PC-3 (cell line): Measurements from ENCODE around the gene ALPK1. TPM values are rescaled to one million over a fixed set of nuclear protein-coding genes. Genes with fewer than 3 reads are reported as not detected.

Source experiments
- ATAC-seq: fragments of 200-7000 bp; cut with Tn5 transposase; 2 replicates; pipeline ENCODE4 v1.9.1; 2020; ENCODE audit warnings: mild to moderate bottlenecking, moderate library complexity
- BruUV-seq: library from RNA; stranded (reverse); fragments of 400-500 nt; replicated peaks from 2 replicates; lab custom pipeline; 2021; lab: Mats Ljungman, UMichigan
- CTCF ChIA-PET: fragments of 300-600 bp; sonication (Branson Sonifier 250); formaldehyde crosslinking; loops from one replicate; lab custom pipeline; 2022; ENCODE audit warnings: antibody characterized with exemption; lab: Charles Lee
- POLR2A ChIA-PET: fragments of 300-600 bp; sonication (Branson Sonifier 250); formaldehyde crosslinking; loops from one replicate; lab custom pipeline; 2022; ENCODE audit warnings: antibody characterized with exemption; ENCODE audit not compliant: unreplicated experiment; lab: Charles Lee
- DNase-seq: peaks from one replicate; pipeline ENCODE4 v3.0.0-alpha.2; 2015
- H2AFZ ChIP-seq: fragments of 300-600 bp; sonication (generic); 2 replicates; pipeline ENCODE4 v1.6.0; 2016; ENCODE audit warnings: antibody characterized with exemption, low read length
- H3F3A ChIP-seq: fragments of 300-600 bp; sonication (generic); one replicate; pipeline ENCODE4 v1.6.0; 2017; ENCODE audit warnings: antibody characterized with exemption, low read length, control low read depth, mild to moderate bottlenecking; ENCODE audit not compliant: unreplicated experiment
- H3K27ac ChIP-seq: fragments of 300-600 bp; sonication (generic); 2 replicates; pipeline ENCODE4 v1.5.1; 2016; ENCODE audit warnings: mild to moderate bottlenecking, low read length
- H3K27me3 ChIP-seq: fragments of 300-600 bp; sonication (generic); 2 replicates; pipeline ENCODE4 v1.6.1; 2016; ENCODE audit warnings: low read length, mixed read lengths
- H3K36me3 ChIP-seq: fragments of 300-600 bp; sonication (generic); 2 replicates; pipeline ENCODE4 v1.6.1; 2016; ENCODE audit warnings: low read depth, mixed run types, low read length, mixed read lengths
- H3K4me1 ChIP-seq: fragments of 300-600 bp; sonication (generic); 2 replicates; pipeline ENCODE4 v1.5.1; 2016; ENCODE audit warnings: low read length; ENCODE audit not compliant: insufficient read depth
- H3K4me2 ChIP-seq: fragments of 300-600 bp; sonication (generic); 2 replicates; pipeline ENCODE4 v1.6.0; 2016; ENCODE audit warnings: low read length
- H3K4me3 ChIP-seq: fragments of 300-600 bp; sonication (generic); 2 replicates; pipeline ENCODE4 v1.5.1; 2016; ENCODE audit warnings: mild to moderate bottlenecking, low read length, mixed read lengths
- H3K79me2 ChIP-seq: fragments of 300-600 bp; sonication (generic); 2 replicates; pipeline ENCODE4 v1.6.1; 2017; ENCODE audit warnings: low read length, mixed read lengths
- H3K9ac ChIP-seq: fragments of 300-600 bp; sonication (generic); 2 replicates; pipeline ENCODE4 v1.6.0; 2016; ENCODE audit warnings: mild to moderate bottlenecking, low read length
- H3K9me2 ChIP-seq: fragments of 300-600 bp; sonication (generic); replicated peaks from 2 replicates; pipeline ENCODE4 v1.6.1; 2016; ENCODE audit warnings: mixed run types, low read length, mixed read lengths
- H3K9me3 ChIP-seq: fragments of 300-600 bp; sonication (generic); 2 replicates; pipeline ENCODE4 v1.6.1; 2016; ENCODE audit warnings: low read length, mixed read lengths
- H4K20me1 ChIP-seq: fragments of 300-600 bp; sonication (generic); 2 replicates; pipeline ENCODE4 v1.6.1; 2016; ENCODE audit warnings: low read length, mixed read lengths
- EZH2 ChIP-seq: fragments of 300-600 bp; sonication (generic); IDR thresholded peaks from one replicate; pipeline ENCODE4 v1.6.1; 2017; ENCODE audit warnings: antibody characterized with exemption, mild to moderate bottlenecking, low read length; ENCODE audit not compliant: unreplicated experiment
- EZH2phosphoT487 ChIP-seq: fragments of 300-600 bp; sonication (generic); IDR thresholded peaks from 2 replicates; pipeline ENCODE4 v1.6.1; 2018; ENCODE audit warnings: mild to moderate bottlenecking, antibody characterized with exemption, low read length, borderline replicate concordance
- intact Hi-C: fragments of 100-400 bp; cut with micrococcal nuclease; formaldehyde crosslinking; loops from 2 replicates; pipeline ENCODE4 v1.9.0; 2023
- total RNA-seq: library from RNA; depleted of rRNA; stranded (reverse); fragments of >200 nt; gene quantifications from 2 replicates; pipeline ENCODE4 v1.2.3, GENCODE V29; 2014
- TF ChIP-seq, protein P1 (sequence below): fragments of 300-600 bp; sonication (generic); conservative IDR thresholded peaks from 2 replicates; pipeline ENCODE4 v1.5.1; 2017; ENCODE audit warnings: antibody characterized with exemption, low read depth, mild to moderate bottlenecking, low read length

Gene ALPK1
- total RNA-seq, 1 experiment from 2014 or later = 4.2 TPM

DNA sequence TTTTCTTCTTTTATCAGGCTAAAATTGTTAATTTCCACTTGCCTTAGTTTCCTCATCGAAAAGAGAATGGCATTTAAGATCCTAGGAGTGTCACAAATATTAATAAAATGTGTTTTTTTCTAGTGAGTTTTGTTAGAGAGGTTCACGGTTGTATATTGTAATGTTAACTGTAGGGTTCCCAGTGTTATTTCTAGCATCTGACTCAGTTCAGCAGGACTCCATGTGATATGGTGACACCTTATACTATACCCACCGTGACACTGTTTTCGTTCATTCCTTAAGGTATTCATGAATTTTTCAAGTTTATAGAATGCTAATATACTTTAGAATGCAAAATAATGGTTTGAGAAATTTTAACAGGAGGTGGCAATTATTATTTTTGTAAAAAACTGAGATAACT lies 128.7 kb downstream of the ALPK1 start:
- Histone ChIP-seq H2AFZ (no peak overlapping the region), H3K9me3 (no peaks in the 10 kb centered on the region), H3K4me1 (no peaks in the 10 kb centered on the region), H3K27me3 (no peaks in the 10 kb centered on the region), H3K36me3 (no peaks in the 10 kb centered on the region), H4K20me1 (no peaks in the 10 kb centered on the region), H3F3A (no peaks in the 10 kb centered on the region), H3K9ac (no peak overlapping the region), H3K4me3 (no peak overlapping the region), H3K27ac (no peak overlapping the region), H3K79me2 (no peaks in the 10 kb centered on the region), H3K9me2 (no peaks in the 10 kb centered on the region), H3K4me2 (no peak overlapping the region)
- intact Hi-C loops = no loop called here
- ATAC-seq (no peak), DNase-seq (no peak)
- POLR2A ChIA-PET = no interaction called here
- no peak for TF ChIP-seq EZH2
- TF ChIP-seq, protein P1, sequence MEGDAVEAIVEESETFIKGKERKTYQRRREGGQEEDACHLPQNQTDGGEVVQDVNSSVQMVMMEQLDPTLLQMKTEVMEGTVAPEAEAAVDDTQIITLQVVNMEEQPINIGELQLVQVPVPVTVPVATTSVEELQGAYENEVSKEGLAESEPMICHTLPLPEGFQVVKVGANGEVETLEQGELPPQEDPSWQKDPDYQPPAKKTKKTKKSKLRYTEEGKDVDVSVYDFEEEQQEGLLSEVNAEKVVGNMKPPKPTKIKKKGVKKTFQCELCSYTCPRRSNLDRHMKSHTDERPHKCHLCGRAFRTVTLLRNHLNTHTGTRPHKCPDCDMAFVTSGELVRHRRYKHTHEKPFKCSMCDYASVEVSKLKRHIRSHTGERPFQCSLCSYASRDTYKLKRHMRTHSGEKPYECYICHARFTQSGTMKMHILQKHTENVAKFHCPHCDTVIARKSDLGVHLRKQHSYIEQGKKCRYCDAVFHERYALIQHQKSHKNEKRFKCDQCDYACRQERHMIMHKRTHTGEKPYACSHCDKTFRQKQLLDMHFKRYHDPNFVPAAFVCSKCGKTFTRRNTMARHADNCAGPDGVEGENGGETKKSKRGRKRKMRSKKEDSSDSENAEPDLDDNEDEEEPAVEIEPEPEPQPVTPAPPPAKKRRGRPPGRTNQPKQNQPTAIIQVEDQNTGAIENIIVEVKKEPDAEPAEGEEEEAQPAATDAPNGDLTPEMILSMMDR = no peak
- CTCF ChIA-PET = no interaction called here
- BruUV-seq = no TSS peak

DNA sequence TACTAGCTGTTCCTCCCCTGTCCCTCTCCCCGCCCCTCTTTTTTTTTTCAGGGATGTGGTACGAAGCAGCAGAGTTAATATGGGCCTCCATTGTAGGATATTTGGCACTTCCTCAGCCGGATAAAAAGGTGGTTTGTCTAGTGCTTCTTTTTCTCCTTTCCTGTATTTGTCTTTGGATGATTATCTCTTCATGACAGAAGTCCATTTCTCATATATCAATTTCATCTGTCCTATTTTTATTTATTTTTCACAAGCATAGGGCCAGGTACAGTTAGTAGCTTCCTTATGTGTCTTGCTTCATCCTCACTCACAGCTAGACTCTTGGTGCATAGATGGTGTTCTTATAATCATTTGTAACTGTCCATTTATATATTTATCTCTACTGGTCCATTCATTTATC lies 129.2 kb downstream of the ALPK1 start:
- H3K9me2 ChIP-seq = no peaks in the 10 kb centered on the region
- no peak overlapping the region for H2AFZ ChIP-seq
- H3K27me3 ChIP-seq = no peaks in the 10 kb centered on the region
- H3F3A ChIP-seq = no peaks in the 10 kb centered on the region
- no peak overlapping the region for H3K9ac ChIP-seq
- no peak for ATAC-seq
- H3K36me3 ChIP-seq = no peaks in the 10 kb centered on the region
- intact Hi-C loops = no loop called here
- H3K27ac ChIP-seq = no peak overlapping the region
- no peaks in the 10 kb centered on the region for H3K4me1 ChIP-seq
- H3K79me2 ChIP-seq = no peaks in the 10 kb centered on the region
- CTCF ChIA-PET = no interaction called here
- no TSS peak for BruUV-seq
- no peak overlapping the region for H3K4me2 ChIP-seq
- no peak for DNase-seq
- H3K4me3 ChIP-seq = no peak overlapping the region
- no peaks in the 10 kb centered on the region for H4K20me1 ChIP-seq
- no peak for TF ChIP-seq EZH2phosphoT487
- TF ChIP-seq, protein P1 = no peak
- POLR2A ChIA-PET = no interaction called here
- H3K9me3 ChIP-seq = no peaks in the 10 kb centered on the region

DNA sequence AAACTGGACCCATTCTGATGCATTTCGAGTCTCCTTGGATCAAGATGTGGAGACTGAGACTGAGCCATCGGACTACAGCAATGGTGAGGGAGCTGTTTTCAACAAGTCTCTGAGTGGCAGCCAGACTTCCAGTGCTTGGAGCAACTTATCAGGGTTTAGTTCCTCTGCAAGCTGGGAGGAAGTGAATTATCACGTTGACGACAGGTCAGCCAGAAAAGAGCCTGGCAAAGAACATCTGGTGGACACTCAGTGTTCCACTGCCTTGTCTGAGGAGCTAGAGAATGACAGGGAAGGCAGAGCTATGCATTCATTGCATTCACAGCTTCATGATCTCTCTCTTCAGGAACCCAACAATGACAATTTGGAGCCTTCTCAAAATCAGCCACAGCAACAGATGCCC lies 134.0 kb downstream of the ALPK1 start:
- ChIA-PET CTCF (no interaction called here), POLR2A (no interaction called here)
- BruUV-seq = no TSS peak
- H3K9me3 ChIP-seq = no peaks in the 10 kb centered on the region
- no peak overlapping the region for H3K9ac ChIP-seq
- no peak for TF ChIP-seq EZH2
- TF ChIP-seq, protein P1 = no peak
- no peak for TF ChIP-seq EZH2phosphoT487
- DNase-seq = no peak
- no peaks in the 10 kb centered on the region for H3F3A ChIP-seq
- H3K27ac ChIP-seq = no peak overlapping the region
- no peaks in the 10 kb centered on the region for H3K36me3 ChIP-seq
- no peaks in the 10 kb centered on the region for H3K9me2 ChIP-seq
- no peaks in the 10 kb centered on the region for H3K27me3 ChIP-seq
- H3K79me2 ChIP-seq = no peaks in the 10 kb centered on the region
- no peak for ATAC-seq
- no peak overlapping the region for H3K4me3 ChIP-seq
- no peak overlapping the region for H3K4me2 ChIP-seq
- no peaks in the 10 kb centered on the region for H3K4me1 ChIP-seq
- intact Hi-C loops = no loop called here
- H2AFZ ChIP-seq = no peak overlapping the region
- no peaks in the 10 kb centered on the region for H4K20me1 ChIP-seq
